Neural progenitor cell (in vitro differentiated cells): ENCODE data around the gene FRS3.

Experiments
- CTCF ChIP-seq: fragments of 200-600 bp; sonication (generic); IDR thresholded peaks from 2 replicates; pipeline ENCODE4 v1.5.1; 2017; ENCODE audit warnings: antibody characterized with exemption, mild to moderate bottlenecking
- EZH2 ChIP-seq: fragments of 200-600 bp; sonication (generic); IDR thresholded peaks from 2 replicates; pipeline ENCODE4 v1.6.1; 2017; ENCODE audit warnings: antibody characterized with exemption, mild to moderate bottlenecking, moderate library complexity

GRCh38 chr6:41801380-41801779, 21.7 kb upstream of the FRS3 start:
- peak; percentile 42 for TF ChIP-seq CTCF
- TF ChIP-seq EZH2 = no peak
